GM10266 (cell line): ENCODE results near the gene ILDR1.

Experiments
- DNase-seq: peaks from one replicate; pipeline ENCODE4 v3.0.0; 2012; ENCODE audit errors: extremely low spot score
- TF ChIP-seq, protein P1 (sequence below): IDR thresholded peaks from 2 replicates; pipeline ENCODE4 v1.5.1; 2012; ENCODE audit warnings: mild to moderate bottlenecking, low read depth; ENCODE audit not compliant: control insufficient read depth, insufficient read depth; ENCODE audit errors: missing control alignments

Gene ILDR1

DNA sequence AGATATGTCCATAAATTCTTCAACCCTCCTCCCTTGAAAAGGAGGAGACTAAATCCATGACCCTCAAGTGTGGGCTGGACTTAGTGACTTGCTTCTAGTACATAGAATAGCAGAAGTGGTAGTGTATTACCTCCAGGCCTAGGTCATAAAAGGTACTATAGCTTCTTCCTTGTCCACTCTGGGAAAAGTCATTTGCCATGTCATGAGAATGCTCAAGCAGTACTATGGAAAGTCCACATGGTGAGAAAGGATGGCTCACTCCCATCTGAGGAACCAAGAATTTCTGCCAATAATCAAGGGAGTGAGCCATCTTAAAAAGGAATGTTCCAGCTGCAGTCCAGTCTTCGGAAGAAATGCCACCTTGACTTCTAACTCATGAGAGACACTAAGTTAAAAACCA, 10.5 kb upstream of the ILDR1 start:
- TF ChIP-seq, protein P1, sequence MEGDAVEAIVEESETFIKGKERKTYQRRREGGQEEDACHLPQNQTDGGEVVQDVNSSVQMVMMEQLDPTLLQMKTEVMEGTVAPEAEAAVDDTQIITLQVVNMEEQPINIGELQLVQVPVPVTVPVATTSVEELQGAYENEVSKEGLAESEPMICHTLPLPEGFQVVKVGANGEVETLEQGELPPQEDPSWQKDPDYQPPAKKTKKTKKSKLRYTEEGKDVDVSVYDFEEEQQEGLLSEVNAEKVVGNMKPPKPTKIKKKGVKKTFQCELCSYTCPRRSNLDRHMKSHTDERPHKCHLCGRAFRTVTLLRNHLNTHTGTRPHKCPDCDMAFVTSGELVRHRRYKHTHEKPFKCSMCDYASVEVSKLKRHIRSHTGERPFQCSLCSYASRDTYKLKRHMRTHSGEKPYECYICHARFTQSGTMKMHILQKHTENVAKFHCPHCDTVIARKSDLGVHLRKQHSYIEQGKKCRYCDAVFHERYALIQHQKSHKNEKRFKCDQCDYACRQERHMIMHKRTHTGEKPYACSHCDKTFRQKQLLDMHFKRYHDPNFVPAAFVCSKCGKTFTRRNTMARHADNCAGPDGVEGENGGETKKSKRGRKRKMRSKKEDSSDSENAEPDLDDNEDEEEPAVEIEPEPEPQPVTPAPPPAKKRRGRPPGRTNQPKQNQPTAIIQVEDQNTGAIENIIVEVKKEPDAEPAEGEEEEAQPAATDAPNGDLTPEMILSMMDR = no peak
- DNase-seq = no peak

GRCh38 chr3:122031123-122031468, 9.0 kb upstream of the ILDR1 start:
- TF ChIP-seq, protein P1 = no peak
- no peak for DNase-seq

DNA sequence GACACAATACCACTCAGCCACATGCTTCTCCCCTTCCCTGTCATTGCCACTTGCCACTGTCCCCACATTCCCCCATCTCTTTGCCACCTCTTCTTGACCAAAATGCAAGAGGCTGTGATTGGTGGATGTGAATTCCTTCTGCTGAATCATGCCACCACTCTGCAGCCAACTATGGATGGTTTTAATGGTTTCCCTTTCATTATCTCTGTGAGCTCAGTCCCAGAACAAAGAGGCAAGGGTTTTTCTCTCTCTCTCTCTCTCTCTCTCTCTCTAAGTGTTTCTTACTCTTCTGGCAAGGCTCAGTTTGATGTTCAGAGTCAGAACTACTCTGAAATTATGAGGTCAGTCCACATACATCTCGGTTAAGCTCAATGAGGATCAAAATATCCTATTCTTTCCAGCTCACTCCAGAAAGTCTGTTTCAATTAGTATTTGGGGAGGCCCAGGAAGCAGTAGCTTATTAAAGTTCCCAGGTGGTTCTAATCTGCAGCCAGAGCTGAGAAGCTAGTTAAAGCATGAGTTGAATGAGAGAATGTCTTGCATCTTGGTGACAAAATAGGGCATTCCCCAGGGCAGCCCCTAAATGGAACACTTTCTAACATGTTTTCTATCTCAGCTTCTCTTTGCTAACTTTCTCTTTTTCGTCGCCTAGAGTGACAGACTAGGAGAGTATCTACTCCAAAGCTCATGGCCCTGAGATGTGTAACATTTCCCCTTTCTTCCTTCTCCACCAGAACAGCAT, 8.5 kb upstream of the ILDR1 start:
- DNase-seq = peak; percentile 53
- TF ChIP-seq, protein P1 = no peak

- peak; percentile 73 for DNase-seq
- TF ChIP-seq, protein P1 = no peak
Observed at GRCh38 chr3:122025296-122025695, 3.2 kb upstream of the ILDR1 start.

DNA sequence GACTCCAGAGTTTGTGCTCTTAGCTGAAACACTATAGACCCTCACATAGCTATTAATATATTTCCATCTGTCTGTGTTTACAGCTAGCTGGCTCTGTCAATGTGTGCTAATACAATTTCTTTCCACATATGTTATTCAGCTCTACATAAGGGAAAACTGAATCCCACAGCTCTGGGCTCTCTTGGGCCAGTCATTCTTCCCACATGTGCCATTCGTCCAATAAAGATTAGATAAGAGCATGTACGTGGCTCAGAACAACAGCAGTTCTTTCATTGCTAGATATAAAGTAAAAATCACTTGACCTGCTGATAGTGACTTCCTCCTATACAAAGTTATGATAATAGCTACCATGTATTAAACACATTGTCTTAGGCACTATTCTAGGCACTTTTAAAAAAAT, 2.8 kb upstream of the ILDR1 start:
- TF ChIP-seq, protein P1 = no peak
- DNase-seq = no peak

GRCh38 chr3:122023335-122023910, 1.4 kb upstream of the ILDR1 start:
- DNase-seq = no peak
- TF ChIP-seq, protein P1 = no peak

- DNase-seq = no peak
- TF ChIP-seq, protein P1 = no peak
Observed at GRCh38 chr3:122021037-122021436, 1.0 kb downstream of the ILDR1 start.
